COR-L47 (cell line): ENCODE data around the gene ALPL.

Experiments
- DNase-seq: peaks from one replicate; lab custom pipeline; 2025; lab: John Stamatoyannopoulos, UW

ALPL gene

DNA sequence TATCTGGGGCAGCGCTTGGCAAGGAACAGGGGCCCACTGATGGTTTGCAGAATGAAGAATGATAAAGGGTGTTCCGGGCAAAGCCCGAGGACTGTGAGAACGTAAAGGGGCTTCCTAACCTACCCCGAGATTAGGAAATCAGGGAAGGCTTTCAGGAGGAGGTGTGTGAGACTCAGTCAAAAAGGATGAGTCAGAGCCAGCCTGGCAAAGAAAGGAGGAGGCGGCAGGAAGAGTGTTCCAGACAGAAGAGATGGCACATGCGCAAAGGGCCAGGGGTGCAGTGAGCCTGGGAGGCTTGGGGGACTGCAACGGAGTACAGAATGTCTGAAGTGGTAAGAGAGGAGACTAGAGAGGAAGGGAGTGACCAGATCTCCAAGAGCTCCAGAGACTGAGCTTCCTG lies 89.7 kb downstream of the ALPL start:
- no peak for DNase-seq

DNA sequence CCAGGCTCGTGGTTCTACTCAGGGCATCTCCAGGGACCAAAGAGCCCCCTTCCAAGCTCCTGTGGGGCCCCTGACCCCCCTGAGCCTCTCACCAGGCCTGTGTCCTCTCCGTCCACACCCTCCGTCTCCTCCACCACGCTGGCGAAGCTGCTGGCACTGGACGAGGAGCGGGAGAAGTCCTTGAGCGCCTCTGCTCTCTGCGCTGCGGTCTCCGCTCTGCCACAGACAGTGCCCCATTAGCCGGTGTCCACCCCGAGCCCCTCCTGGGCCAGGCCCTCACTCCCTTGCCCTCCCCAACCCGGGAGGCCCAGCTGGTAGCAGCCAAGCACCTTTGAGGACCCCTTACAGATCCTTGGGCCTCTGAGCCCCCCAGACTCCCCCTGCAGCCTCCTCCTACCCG lies 90.2 kb downstream of the ALPL start:
- DNase-seq = no peak

DNA sequence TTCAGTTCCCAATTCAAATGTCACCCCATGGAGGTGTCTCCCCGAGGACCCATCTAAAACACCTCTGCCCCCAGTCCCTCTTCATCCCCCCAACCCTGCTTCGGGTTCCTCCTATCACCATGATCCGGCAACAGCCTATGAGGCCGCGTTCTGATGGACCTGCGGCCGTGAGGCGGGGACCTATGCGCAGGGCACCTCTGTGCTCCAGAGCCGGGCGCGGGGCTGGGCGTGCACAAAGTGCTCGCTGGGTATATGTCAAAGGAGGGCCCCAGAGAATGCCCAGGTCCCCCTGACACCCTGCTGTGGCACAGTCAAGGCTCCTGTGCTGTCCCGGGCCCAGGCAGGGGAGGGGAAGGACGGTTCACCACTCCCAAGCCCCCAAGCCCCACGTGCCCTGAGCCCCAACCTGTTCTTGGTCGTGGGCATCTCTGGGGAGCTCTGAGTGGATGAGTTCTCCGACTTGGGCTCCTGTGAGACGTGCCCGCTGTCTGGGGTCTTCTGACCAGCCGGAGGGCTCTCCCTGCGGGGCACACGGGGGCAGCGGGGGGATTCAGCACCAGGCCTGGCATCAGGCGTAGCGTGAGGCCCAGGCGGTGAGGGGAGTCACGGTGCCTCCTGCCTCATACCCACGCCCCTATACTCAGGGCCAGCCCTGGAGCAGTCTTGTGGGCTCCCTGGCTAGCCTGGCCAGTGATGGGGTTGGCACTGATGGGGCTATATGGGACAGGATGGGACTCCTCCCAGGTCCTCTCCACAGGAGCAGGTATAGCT lies 92.2 kb downstream of the ALPL start:
- no peak for DNase-seq

DNA sequence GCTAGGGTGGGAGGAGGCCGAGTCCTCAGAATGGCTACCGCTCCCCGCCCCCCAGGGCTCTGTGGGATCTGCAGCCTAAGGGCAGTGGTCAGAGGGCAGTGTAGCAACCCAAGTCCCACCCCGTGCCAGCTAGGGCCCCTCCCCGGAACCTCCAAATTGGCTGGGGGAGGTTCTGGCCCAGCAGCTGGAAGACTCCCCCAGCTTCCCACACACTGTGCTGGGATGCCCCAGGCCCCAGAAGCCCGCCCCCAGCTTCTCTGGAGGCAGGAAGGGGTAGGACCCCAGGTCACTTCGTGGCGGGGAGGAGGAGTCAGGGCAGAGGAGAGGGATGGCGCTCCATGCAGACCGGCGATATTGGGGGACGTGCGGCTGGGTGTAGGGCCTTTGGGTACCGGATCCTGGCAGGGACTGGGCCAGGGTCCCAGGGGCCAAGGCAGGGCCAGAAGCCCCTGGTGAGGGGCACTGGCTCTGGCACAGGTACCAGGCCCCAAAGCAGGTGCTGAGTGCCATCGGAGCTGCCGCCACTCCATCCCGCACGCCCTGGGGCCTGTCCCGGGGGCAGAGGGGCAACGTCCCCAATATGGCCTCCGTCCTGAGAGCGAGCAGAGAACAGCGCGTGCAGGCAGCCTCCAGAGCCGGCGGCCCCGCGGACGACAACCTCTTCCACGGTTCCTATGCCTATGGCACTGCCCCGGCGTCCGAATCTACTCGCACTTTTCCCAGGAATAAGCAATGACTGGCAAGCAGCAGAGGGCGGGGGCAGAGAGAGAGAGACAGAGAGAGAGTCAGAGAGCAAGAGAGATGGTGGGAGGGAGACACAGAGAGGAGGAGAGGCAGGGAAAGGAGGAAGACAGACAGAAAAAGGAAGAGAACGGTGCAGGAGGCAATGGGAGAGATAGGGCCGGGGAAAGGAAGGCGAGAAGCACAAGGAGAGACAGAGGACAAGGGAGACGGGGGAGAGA lies 94.2 kb downstream of the ALPL start:
- no peak for DNase-seq

DNA sequence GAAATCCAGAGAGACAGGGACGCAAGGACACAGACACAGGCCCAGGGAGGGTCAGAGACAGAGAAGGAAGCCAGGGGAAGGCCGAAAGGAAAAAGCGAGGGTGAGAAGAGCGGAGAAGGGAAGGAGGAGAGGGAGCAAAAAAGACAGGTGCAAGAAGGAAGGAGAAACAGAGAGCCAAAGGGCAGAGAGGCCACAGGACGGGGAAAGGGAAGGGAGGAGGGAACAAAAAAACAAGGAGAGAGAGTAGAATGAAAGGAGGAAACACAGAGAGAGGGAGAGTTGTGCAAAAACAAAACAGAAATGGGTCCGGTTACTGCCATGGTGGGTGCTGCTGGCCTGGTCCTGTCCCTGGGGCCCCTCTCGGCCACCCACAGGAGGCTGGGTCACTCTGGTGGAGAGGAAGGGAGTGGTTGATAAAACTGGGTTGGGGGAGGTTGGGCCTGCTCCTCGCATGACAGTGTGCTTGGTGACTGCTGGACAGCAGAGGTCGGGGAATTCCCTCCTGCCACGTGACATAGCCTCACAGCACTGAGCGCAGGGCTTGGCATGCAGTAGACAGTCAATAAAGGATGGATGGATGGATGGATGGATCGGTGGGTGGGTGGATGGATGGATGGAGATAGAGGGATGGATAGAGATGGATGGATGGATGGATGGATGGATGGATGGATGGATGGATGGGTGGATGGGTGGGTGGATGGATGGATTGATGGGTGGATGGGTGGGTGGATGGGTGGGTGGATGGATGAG lies 95.2 kb downstream of the ALPL start:
- DNase-seq = no peak

DNA sequence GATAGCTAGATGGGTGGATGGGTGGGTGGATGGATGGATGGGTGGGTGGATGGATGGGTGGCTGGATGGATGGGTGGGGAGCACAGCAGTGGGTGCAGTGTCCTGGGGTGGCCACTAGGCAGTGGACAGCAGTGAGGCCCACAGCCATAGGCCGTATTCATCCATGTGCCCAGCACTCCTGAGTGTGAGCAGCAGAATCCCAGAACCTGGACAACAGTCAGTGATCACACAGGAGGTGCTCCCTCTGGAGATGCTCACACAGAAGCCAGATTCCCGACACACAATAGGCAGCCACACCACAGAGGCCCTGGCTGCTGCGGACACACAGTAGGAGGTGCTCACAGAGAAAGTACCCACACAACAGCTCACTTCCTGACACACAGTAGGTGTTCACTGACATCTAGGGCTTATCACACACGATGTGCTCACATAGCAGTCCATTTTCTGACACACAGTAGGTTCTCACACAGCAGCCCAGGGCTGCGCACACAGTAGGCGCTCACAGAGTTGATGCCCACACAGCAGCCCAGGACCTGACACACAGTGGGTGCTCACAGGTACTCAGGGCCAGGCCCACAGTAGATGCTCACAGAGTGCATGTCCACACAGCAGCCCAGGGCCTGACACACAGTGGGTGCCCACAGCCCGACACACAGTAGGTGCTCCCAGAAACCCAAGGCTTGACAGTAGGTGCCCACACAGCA lies 95.9 kb downstream of the ALPL start:
- no peak for DNase-seq

DNA sequence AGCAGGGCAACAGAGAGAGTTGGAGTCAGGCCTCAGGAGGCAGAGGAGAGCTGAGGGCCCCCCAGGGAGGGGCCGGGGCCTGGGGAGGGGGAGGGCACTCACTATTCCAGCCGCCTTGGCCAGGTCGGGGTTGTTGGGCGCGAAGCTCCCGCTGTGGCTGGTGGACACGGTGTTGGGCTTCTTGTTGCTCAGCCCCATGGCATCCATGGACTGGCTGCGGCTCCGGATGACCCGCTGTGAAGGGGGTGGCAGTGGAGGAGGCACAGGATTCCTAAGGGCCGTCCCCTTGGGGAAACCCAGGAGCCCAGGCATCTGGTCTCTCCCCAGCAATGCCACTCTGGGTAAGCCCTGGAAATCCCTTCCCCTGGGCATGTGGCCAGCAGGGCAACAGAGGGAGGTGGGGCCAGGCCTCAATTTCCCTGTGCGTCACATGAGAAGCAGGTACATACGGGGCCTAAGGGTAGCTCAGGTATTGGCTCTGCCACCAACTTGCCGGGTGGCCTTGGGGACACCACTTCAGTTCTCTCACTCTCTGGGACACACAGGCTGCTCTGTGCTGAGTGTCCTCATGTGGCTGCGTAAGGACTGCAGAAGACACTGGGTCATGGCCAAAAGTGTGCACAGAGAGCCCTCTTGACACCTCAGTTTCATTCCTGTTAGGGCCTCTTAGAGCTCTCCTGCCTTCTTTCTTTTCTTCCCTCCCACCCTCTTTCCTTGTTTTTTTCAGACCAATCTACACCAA lies 96.9 kb downstream of the ALPL start:
- DNase-seq = no peak

DNA sequence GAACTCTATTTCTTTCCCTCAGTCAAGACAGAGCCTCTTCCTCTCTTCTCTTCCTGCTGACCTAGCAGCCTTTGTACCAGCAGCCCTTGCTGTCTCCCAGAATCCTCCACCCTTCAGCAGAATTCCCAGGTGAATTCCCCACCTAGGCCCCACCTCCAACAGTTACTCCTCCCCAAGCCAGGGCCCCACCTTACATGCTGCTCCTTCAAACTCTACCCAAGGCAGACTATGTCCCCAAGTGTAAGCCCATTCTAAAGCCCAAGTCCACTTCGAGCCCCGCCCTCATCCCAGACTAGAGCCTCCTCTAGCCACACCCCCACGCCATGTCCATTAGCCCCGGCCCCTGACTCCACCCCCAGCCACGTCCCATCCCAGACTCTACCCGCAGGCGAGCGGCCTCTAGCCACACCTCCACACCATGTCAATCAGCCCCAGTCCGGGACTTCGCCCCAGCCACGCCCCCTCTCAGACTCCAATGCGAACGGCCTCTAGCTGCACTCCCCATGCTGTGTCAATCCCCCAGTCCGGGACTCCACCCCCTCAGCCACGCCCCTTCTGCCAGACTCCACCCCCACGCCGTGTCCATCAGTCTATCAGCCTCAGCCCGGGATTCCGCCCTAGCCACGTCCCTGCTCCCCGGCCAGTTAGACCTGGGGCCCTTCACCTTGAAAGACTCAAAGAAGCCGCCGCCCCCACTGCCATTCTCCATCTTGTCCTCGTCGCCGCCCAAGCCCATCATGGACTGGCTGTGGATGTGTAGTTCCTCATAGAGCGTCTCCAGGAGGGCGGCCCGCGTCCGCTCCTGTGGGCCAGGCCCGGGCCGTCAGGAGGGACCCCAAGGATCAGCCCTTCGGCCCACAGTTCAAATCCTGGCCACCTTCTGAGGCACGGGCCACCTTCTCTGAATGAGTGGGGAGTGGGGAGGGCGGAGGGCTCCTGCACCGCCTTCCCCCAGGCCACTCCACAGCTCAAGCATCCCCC lies 98.6 kb downstream of the ALPL start:
- no peak for DNase-seq

DNA sequence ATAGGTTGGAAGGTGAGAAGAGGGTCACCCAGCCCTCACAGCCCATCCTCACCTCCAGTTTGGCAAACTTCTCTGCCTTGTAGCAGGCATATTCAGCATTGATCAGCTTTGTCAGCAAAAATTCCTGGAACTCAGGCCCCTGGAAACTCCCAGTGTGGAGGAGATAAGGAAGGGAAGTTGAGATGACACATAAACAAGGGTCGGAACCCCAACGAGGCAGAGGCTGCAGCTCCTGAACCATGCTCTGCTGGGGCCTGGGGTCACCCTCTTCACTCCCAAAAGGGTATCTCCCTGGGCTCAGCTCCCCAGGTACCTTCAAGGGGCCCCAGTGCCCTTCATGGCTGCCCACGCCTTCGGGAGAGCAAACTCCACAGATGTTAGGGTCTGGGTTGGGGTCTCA lies 99.6 kb downstream of the ALPL start:
- DNase-seq = no peak

DNA sequence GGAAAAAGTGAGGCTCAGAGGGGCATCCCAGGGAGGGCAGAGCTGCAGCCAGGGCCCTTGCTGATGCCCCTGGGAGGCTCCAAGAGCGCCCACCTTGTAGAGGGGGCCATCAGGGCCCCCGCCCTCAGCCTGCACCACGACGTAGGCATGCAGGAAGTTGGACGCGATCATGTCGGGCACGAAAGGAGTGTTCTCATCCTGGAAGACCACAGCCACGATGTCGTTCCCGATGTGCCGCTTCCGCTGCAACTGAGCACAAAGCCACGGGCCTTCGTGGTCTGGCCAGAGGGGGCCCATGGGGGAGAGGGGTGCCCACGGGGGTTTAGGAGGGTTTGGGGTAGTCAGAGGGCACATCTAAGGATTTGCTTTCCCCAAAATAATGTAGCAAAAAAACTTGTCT lies 100.8 kb downstream of the ALPL start:
- no peak for DNase-seq

DNA sequence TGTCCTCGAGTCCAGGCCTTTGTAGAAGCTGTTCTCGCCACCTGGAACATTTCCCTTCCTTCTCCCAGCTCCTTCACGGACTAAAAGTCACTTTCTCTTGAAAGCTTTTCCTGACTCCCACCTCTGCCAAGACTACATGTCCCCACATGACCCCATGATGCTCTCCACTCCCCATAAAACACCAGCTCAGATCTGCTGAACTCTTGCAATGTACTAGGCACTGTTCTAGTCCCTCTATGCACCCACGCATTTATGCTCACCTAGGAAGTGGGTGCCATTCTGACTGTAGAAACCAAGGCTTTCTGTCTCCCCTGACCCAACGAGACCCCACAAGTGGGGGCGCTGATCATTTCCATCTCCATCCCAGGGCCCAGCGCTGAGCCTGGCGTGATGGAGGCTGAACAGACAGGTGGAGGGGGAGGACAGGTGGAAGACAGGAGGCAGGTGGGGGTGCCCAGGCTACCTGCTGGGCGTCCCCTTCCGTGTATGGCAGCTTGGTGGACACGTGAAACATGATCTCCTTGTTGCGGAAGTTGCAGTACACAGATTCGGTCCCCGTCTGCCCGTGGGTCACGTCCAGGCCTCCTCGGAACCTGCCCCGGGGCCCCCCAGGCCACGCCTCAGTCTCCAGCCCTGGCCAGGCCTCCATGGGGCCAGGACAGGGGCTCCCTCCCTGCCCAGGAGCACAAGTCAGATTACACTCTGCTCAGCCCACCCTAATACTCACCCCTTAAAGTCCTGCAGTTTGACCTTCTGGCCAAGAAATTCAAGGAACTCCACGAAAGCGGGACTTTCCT lies 102.0 kb downstream of the ALPL start:
- DNase-seq = no peak

DNA sequence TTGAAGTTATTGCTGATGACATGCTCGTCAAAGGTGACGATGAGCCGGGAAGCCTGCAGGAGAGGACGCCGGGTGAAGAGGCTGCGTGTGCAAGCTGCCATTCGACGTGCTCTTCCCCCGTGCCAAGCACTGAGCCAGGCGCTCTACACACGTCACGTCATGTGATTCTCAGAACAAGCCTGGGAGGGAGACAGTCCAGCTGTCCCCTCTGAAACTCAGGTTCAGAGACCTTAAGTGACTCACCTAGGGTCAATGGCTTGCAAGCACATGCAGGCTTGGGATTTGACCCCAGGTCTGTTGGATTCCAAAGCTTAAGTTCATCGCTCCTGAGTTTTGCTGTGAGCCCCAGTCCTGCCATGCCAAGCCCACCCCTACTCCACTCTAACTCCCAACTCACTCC lies 102.8 kb downstream of the ALPL start:
- DNase-seq = no peak

DNA sequence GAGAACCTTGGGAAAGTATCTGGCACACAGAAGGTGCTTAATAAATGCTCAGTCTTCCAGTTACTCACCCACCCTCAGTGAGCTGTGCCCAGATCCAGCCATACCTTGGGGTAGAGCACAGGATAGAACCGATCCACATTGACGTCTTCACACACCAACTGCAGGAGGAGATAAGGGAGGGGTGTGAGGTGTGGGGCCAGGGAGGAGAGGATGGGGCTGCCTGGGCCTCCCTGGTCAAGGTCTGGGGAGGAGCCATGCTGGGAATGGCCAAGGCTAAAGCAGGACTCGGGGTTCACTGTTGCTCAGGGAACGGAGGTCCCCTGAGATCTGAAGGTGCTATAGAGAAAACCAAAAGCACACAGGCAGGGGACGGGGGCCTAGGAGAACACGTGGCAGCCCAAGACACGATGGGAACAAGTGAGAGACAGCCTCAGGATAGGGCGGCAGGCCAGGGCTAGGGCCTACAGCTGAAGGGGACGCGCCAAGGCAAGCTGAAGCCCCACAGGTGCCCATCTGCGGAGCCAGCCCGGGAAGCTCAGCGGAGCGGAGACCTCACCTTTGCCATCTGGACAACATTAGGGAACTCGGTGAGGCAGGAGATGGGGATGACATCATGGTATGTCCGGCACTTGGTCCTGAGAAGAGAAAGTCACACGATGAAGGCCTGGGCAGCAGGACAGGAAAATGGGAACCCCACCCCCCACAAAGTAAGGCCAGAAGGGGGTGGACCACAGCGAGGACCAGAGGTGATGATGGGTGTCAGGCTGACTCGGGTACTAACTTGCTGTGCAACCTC lies 104.0 kb downstream of the ALPL start:
- no peak for DNase-seq

DNA sequence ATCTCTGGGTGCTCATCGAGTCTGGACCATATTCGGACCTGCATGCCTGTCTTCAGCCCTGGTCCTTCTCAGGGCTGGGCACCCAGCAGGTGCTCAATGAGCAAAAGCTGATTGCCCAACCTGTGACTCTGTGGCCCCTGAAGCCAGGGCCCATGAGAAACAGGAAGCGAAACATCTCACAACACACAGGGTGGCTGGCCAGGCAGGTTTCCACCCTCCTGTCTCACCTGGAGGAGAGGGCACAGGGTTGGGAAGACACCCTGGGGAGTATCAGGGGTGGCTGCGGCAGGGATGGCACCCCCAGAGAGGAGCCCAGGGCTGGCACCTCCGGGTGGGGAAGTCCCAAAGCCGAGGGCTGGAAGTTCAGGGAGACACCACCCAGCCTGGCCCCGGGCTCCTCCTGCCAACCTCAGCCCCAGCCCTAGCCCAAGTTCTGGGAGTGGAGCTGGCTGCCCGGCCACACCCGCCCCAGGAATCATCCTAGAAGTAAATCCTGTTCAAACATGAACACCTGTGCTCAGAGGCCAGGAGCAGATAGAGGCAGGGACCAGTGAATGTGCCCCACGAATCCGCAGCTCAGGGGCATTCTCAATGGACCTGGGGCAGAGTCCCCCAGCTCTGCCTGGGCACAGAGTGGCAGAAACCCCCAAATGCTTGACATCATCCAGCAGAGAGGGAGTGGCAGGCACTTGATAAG lies 105.3 kb downstream of the ALPL start:
- no peak for DNase-seq

DNA sequence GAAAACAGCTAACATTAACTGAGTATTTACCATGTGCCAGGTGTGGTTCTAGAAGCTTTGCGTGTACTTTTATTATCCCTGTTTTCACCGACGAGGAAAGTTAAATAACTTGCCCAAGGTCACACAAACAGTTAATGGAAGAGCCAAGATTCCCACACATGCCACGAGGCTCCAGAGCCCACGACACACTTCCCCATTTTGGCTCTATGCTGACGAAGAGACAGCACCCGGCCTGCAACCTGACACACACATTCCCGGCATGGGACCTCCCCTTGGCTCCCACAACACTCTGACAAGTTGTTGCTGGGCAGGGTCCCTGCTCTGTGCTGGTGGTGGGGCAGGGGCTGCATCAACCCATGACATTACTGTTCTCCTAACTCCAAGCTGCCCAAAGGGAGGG lies 107.1 kb downstream of the ALPL start:
- no peak for DNase-seq

DNA sequence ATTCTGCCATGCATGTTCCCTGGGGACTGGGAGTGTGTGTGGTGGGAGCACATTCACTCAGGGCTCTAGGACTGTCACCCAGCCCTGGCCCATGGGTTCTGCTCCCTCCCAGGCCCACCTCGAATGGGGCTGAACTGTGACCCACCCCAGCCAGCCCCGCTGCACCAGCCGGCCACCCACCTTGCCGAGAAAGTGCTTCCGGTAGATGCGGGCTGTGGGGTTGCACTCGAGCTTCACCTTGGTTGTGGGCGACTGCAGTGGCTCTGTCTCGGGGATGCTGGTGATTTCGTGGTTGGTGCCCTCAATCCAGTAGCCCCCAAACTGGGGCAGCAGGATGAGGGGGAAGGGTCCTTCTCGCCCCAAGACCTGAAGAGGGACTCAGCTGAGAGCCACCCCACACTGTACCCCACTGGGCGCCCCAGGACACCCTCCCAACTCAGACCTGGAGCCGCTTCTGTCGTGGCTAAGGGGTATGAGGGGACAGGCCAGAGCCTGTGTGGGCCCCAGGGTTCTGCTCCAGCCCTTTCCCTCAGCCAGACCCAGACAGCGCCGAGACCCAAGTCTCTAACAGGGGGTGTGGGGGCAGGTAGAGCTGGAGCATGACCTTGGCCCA lies 108.0 kb downstream of the ALPL start:
- DNase-seq = no peak

DNA sequence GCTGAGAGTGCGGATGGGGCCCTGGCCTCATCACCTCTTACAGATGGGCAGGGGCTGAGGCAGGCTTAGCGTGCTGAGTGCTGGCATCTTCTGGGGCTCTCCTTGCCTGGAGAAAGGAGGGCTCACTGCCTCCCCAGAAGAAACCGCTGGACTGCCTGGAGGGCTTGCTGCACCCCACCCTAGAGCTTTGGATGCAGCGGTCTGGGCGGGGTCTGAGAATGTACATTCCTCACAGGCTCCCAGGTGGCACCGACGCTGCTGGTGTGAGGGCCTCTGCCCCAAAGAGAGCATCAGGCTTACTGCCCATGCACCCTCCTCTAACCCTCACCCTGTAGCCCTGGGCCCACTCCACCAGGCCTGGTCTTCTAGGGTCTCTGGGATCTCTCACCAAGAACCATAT lies 108.8 kb downstream of the ALPL start:
- no peak for DNase-seq
